Measurements from ENCODE around the gene ULK1.
"Not testable (repeated sequence)": the region's sequence is repeated elsewhere in the genome, so short reads cannot be mapped to it uniquely, and the experiment has no call there.

The ULK1 gene

GRCh38 chr12:131943389-131943788, 49.0 kb downstream of the ULK1 start:
- no peak for DNase-seq (ENCODE audit: low read depth)

DNA sequence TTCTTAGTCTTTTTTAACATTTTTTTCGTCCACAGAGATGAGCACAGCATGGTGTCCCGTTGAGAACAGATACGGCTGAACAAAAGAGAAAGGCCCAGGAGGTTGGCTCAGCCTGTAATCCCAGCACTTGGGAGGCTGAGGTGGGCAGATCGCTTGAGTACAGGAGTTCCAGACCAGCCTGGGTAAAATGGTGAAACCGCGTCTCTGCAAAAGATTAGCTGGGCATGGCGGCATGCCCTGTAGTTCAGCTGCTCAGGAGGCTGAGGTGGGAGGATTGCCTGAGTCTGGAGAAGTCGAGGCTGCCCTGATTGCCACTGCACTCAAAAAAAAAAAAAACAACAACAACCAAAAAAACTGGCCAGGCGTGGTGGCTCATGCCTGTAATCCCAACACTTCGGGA, 49.5 kb downstream of the ULK1 start:
- no peak for DNase-seq (ENCODE audit: low read depth)

DNA sequence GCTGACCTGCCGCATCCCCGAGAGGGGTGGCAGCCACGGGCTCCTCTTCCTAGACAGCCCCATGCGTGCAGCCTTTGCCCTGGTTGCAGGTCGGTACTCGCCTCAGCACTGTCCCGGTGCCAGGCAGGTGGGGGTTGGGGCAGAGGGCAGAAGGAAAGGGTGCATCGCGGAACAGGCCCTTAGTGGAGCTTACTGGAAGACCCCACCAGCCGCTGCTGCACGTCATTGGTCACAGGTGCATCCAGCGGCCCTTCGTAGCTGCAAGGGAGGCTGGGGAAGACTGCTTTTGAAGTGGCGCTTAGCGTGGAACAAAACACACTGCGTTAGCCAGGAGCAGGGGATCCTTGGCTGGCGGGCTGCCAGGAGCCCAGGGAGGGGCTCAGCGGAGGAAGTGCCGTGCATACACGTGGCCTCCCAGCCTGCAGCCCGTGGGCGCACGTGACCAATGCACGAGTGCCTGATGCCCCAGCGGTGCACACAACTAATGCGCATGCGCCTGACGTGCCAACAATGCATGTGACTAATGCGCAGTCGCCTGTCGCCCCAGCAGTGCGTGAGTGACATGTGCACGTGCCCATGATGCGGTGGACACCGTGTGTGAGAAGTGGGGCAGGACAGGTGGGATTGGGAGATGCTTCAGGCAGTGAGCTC, 50.3 kb downstream of the ULK1 start:
- no peak for DNase-seq (ENCODE audit: low read depth)

GRCh38 chr12:131946757-131947156, 52.3 kb downstream of the ULK1 start:
- no peak for DNase-seq (ENCODE audit: low read depth)

GRCh38 chr12:131947482-131948027, 53.1 kb downstream of the ULK1 start:
- no peak for DNase-seq (ENCODE audit: low read depth)

DNA sequence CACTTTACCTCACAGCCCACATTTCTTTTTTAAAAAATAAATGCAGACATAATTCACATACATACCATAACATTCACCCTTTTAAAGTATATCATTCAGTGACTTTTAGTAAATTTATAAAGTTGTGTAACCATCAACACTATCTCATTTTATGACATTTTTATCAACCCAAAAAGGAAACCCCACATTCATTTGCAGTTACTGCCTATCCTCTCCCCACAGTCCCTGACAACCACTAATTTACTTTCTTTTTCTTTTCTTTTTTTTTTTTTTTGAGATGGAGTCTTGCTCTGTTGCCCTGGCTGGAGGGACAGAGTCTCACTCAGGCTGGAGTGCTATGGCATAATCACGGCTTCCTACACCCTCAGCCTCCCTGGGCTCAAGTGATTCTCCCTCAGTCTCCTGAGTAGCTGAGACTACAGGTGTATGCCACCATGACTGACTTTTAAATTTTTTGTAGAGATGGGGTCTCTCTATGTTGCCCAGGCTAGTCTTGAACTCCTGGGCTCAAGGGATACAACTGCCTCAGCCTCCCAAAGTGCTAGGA, 53.8 kb downstream of the ULK1 start:
- DNase-seq (ENCODE audit: low read depth) = no peak

DNA sequence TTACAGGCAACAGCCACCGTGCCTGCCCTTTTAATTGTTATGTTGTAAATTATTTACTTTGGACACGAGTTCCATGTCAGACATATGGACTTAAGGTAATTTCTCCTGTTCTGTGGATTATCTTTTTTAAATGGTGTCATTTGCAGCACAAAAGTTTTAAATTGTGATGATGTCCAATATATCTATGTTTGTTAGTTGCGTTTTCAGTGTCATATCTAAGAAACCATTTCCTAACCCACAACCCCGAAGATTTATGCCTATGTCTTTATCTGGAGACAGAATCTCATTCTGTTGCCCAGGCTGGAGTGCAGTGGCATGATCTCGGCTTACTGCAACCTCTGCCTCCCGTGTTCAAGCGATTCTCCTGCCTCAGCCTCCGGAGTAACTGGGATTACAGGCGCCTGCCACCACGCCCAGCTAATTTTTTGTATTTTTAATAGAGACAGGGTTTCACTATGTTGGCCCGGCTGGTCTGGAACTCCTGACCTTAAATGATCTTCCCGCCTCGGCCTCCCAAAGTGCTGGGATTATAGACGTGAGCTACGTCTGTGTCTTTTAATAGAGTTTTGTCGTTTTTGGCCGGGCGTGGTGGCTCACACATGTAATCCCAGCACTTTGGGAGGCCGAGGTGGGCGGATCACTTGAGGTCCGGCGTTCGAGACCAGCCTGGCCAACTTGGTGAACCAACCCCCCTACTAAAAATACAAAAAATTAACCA, 54.5 kb downstream of the ULK1 start:
- not testable (repeated sequence) for DNase-seq (ENCODE audit: low read depth)

- peak; percentile 84 for DNase-seq (ENCODE audit: low read depth)
Observed at GRCh38 chr12:131949431-131950181, 55.2 kb downstream of the ULK1 start, which contains the start of gene EP400. TSS of gene EP400 (plus strand) at chr12:131949942. CDS start at chr12:131960620, 10,678 bp downstream.

DNA sequence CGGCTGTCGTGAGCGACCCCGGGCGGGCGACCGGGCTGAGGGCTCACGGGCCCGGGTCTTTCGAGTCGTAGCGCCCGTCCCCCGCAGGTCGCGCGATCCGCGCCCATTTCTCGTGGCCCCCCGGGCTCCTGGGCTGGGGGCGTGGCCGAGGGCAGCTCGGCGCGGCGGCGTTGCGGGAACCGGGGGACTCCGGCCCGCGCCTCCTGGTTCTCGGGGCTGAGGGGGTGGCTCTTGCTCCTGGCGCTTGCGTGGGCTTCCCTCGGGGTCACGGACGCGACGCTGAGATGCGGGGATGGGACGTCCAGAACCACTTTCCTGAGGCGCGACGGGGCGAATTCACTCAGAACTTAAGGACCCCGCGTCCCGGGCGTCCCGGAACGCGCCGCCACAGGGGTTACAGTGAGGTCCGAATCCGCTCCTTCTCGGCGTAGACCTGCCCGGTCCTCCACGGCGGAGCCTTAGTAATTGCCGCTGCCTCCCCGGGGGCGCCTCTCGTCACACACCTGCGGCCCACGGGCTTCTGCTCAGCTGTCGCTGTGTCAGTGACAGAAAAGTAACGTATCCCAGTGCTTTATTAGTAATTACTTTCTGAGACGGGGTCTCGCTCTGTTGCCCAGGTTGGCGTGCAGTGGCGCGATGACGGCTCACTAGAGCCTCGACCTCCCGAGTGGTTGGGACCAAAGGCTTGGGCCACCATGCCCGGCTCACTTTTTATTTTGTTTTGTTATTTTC, 55.9 kb downstream of the ULK1 start:
- DNase-seq (ENCODE audit: low read depth) = no peak

DNA sequence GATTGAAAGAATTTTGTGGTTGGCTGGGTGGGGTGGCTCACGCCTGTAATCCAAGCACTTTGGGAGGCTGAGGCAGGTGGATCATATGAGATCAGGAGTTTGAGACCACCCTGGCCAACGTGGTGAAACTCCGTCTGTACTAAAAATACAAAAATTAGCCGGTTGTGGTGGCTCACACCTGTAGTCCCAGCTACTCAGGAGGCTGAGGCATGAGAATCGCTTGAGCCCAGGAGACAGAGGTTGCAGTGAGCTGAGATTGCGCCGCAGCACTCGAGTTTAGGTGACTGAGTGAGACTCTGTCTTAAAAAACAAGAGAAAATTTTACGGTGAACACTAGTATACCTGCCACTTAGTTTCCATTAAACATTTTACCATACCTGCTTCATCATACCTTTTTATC, 59.4 kb downstream of the ULK1 start:
- DNase-seq (ENCODE audit: low read depth) = not testable (repeated sequence)

GRCh38 chr12:131954460-131954859, 60.0 kb downstream of the ULK1 start:
- DNase-seq (ENCODE audit: low read depth) = not testable (repeated sequence)

GRCh38 chr12:131959116-131959515, 64.7 kb downstream of the ULK1 start:
- DNase-seq (ENCODE audit: low read depth) = no peak

GRCh38 chr12:131959641-131960589, 65.5 kb downstream of the ULK1 start:
- DNase-seq (ENCODE audit: low read depth) = no peak

DNA sequence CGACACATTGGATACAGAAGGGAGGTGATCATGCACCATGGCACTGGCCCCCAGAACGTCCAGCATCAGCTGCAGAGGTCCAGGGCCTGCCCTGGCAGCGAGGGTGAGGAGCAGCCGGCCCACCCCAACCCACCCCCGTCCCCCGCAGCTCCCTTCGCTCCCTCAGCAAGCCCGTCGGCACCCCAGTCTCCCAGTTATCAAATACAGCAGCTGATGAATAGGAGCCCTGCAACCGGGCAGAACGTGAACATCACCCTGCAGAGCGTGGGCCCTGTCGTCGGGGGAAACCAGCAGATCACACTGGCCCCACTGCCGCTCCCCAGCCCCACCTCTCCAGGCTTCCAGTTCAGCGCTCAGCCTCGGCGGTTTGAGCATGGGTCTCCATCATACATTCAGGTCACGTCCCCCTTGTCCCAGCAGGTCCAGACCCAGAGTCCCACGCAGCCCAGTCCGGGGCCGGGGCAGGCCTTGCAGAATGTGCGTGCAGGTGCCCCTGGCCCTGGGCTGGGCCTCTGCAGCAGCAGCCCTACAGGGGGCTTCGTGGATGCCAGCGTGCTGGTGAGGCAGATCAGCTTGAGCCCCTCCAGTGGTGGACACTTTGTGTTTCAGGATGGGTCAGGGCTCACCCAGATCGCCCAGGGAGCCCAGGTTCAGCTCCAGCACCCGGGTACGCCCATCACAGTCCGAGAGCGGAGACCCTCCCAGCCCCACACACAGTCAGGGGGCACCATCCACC, 66.3 kb downstream of the ULK1 start:
- DNase-seq (ENCODE audit: low read depth) = not testable (repeated sequence)

DNA sequence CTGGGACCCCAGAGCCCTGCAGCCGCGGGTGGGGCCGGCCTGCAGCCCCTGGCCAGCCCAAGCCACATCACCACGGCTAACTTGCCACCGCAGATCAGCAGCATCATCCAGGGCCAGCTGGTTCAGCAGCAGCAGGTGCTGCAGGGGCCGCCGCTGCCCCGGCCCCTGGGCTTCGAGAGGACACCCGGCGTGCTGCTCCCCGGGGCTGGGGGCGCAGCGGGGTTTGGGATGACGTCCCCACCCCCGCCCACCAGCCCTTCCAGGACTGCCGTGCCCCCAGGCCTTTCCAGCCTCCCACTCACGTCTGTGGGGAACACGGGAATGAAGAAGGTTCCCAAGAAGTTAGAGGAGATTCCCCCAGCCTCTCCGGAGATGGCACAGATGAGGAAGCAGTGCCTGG, 66.9 kb downstream of the ULK1 start:
- not testable (repeated sequence) for DNase-seq (ENCODE audit: low read depth)

- no peak for DNase-seq (ENCODE audit: low read depth)
Observed at GRCh38 chr12:131962069-131962468, 67.6 kb downstream of the ULK1 start.

GRCh38 chr12:131963381-131963780, 69.0 kb downstream of the ULK1 start:
- DNase-seq (ENCODE audit: low read depth) = no peak

GRCh38 chr12:131965073-131965472, 70.7 kb downstream of the ULK1 start:
- no peak for DNase-seq (ENCODE audit: low read depth)

GRCh38 chr12:131971226-131971625, 76.8 kb downstream of the ULK1 start:
- DNase-seq (ENCODE audit: low read depth) = no peak

Measured in CMK (cell line).